Hepatocyte (in vitro differentiated cells): ENCODE data around the gene FAM219B.

ENCODE experiments used
- CTCF ChIP-seq: fragments of 200-600 bp; sonication (generic); IDR thresholded peaks from 2 replicates; pipeline ENCODE4 v1.5.1; 2016; ENCODE audit warnings: antibody characterized with exemption, mild to moderate bottlenecking; ENCODE audit not compliant: poor library complexity
- EZH2 ChIP-seq: fragments of 200-600 bp; sonication (generic); IDR thresholded peaks from 2 replicates; pipeline ENCODE4 v1.6.1; 2016; ENCODE audit warnings: antibody characterized with exemption, mild to moderate bottlenecking, borderline replicate concordance

- no peak for TF ChIP-seq EZH2
- TF ChIP-seq CTCF: no peak
These were observed 44.4 kb upstream of the FAM219B start for GRCh38 chr15:74951006-74951405.
